ENCODE measurements around the gene EME2.

DNA sequence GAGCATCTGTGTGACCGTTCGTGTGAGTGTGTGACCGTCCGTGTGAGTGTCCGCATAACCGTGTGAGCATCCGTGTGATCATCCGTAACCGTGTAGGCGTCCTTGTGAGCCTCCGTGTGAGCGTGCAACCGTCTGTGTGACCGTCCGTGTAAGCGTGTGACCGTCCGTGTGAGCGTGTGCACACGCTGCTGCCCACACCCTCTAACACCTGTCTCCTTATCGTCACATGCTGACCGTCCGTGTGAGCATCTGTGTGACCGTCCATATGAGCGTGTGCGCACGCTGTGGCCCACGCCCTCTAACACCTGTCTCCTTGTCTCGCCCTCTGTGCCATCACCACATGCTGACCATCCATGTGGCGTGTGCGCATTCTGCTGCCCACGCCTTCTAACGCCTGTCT is 32.4 kb upstream of the EME2 start:
- TF ChIP-seq, protein P1, sequence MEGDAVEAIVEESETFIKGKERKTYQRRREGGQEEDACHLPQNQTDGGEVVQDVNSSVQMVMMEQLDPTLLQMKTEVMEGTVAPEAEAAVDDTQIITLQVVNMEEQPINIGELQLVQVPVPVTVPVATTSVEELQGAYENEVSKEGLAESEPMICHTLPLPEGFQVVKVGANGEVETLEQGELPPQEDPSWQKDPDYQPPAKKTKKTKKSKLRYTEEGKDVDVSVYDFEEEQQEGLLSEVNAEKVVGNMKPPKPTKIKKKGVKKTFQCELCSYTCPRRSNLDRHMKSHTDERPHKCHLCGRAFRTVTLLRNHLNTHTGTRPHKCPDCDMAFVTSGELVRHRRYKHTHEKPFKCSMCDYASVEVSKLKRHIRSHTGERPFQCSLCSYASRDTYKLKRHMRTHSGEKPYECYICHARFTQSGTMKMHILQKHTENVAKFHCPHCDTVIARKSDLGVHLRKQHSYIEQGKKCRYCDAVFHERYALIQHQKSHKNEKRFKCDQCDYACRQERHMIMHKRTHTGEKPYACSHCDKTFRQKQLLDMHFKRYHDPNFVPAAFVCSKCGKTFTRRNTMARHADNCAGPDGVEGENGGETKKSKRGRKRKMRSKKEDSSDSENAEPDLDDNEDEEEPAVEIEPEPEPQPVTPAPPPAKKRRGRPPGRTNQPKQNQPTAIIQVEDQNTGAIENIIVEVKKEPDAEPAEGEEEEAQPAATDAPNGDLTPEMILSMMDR (conservative IDR thresholded peaks at IDR 0.05; ENCODE audit: low read depth, low read length) = no peak
- no peak for TF ChIP-seq EZH2 (IDR thresholded peaks at IDR 0.05; ENCODE audit: borderline replicate concordance, low read depth, low read length, poor library complexity, severe bottlenecking)

Measured in A673 (cell line).